Neutrophil (primary cell): ENCODE results near the gene RELB.
"Not testable (repeated sequence)": the region's sequence is repeated elsewhere in the genome, so short reads cannot be mapped to it uniquely, and the experiment has no call there.

ENCODE experiments used
- H3K27ac ChIP-seq: fragments of 200-600 bp; sonication (generic); 2 replicates; pipeline ENCODE4 v1.5.1; 2016; ENCODE audit warnings: mild to moderate bottlenecking, moderate library complexity
- H3K27me3 ChIP-seq: fragments of 200-600 bp; sonication (generic); 2 replicates; pipeline ENCODE4 v1.6.0; 2016; ENCODE audit warnings: mild to moderate bottlenecking
- H3K36me3 ChIP-seq: fragments of 200-600 bp; sonication (generic); 2 replicates; pipeline ENCODE4 v1.5.1; 2017
- H3K4me1 ChIP-seq, 2 experiments: fragments of 200-600 bp in 1 of 2; sonication (generic) in 1 of 2; 1 replicate in 1 of 2; 2 replicates in 1 of 2; pipeline versions ENCODE4 v1.5.1 to v1.6.1; 2013 to 2016; ENCODE audit warnings: low read depth in 1 of 2, low read length in 1 of 2, mild to moderate bottlenecking in 1 of 2, moderate library complexity in 1 of 2; ENCODE audit not compliant: control insufficient read depth in 1 of 2, insufficient read depth in 1 of 2
- H3K4me3 ChIP-seq, 2 experiments: fragments of 200-600 bp in 1 of 2; sonication (generic) in 1 of 2; 1 replicate in 1 of 2; 2 replicates in 1 of 2; pipeline ENCODE4 v1.5.1; 2013 to 2016; ENCODE audit warnings: low read depth in 1 of 2, low read length in 1 of 2, mild to moderate bottlenecking in 1 of 2, moderate library complexity in 1 of 2
- H3K9me3 ChIP-seq: fragments of 200-600 bp; sonication (generic); 2 replicates; pipeline ENCODE4 v1.5.1; 2016
- CTCF ChIP-seq: fragments of 200-600 bp; sonication (generic); IDR thresholded peaks from 2 replicates; pipeline ENCODE4 v1.5.1; 2016; ENCODE audit warnings: antibody characterized with exemption

The RELB gene

GRCh38 chr19:44968670-44969069 is 32.6 kb upstream of the RELB start:
- Histone ChIP-seq H3K9me3 (no peaks in the 10 kb centered on the region), H3K27me3 (no peaks in the 10 kb centered on the region), H3K4me1 (no peaks in the 10 kb centered on the region), H3K36me3 (peaks cover 49% of the 10 kb centered on the region), H3K27ac (no peak overlapping the region), H3K4me3 (no peak overlapping the region)
- no peak for TF ChIP-seq CTCF

GRCh38 chr19:44969437-44969836 is 31.8 kb upstream of the RELB start:
- H3K27me3 ChIP-seq, result no peaks in the 10 kb centered on the region
- H3K9me3 ChIP-seq, result no peaks in the 10 kb centered on the region
- no peak for TF ChIP-seq CTCF
- no peak overlapping the region for H3K4me3 ChIP-seq
- H3K4me1 ChIP-seq, result no peaks in the 10 kb centered on the region
- peaks cover 50% of the 10 kb centered on the region for H3K36me3 ChIP-seq
- no peak overlapping the region for H3K27ac ChIP-seq

GRCh38 chr19:44971451-44971850 is 29.8 kb upstream of the RELB start:
- not testable (repeated sequence) for H3K4me1 ChIP-seq, H3K27me3 ChIP-seq, H3K27ac ChIP-seq, H3K4me3 ChIP-seq, H3K9me3 ChIP-seq
- H3K36me3 ChIP-seq, result peaks cover 54% of the 10 kb centered on the region

- H3K4me1 ChIP-seq, result no peaks in the 10 kb centered on the region
- no peak for TF ChIP-seq CTCF
- no peak overlapping the region for H3K27ac ChIP-seq
- H3K4me3 ChIP-seq, result no peak overlapping the region
- no peaks in the 10 kb centered on the region for H3K27me3 ChIP-seq
- H3K36me3 ChIP-seq, result peaks cover 66% of the 10 kb centered on the region
- H3K9me3 ChIP-seq, result no peaks in the 10 kb centered on the region
These were observed 28.5 kb upstream of the RELB start for GRCh38 chr19:44972802-44973201.

GRCh38 chr19:44973982-44974735 is 27.1 kb upstream of the RELB start:
- Histone ChIP-seq H3K4me1 (no peaks in the 10 kb centered on the region), H3K27me3 (no peaks in the 10 kb centered on the region), H3K4me3 (no peak overlapping the region), H3K9me3 (no peaks in the 10 kb centered on the region), H3K36me3 (peaks cover 68% of the 10 kb centered on the region), H3K27ac (no peak overlapping the region)
- TF ChIP-seq CTCF, result no peak

- H3K4me3 ChIP-seq, result no peak overlapping the region
- TF ChIP-seq CTCF, result no peak
- no peak overlapping the region for H3K27ac ChIP-seq
- H3K4me1 ChIP-seq, result no peaks in the 10 kb centered on the region
- peaks cover 69% of the 10 kb centered on the region for H3K36me3 ChIP-seq
- no peaks in the 10 kb centered on the region for H3K27me3 ChIP-seq
- H3K9me3 ChIP-seq, result no peaks in the 10 kb centered on the region
These were observed 26.4 kb upstream of the RELB start for GRCh38 chr19:44974857-44975256.
